HG03097 (cell line): Measurements from ENCODE around the gene CMBL.
"Not testable (repeated sequence)": the region's sequence is repeated elsewhere in the genome, so short reads cannot be mapped to it uniquely, and the experiment has no call there.

Experiments used
- ATAC-seq: cut with Tn5 transposase; IDR thresholded peaks from one replicate; pipeline ENCODE4 v1.9.1; 2021; ENCODE audit not compliant: unreplicated experiment, low FRiP score

The CMBL gene

DNA sequence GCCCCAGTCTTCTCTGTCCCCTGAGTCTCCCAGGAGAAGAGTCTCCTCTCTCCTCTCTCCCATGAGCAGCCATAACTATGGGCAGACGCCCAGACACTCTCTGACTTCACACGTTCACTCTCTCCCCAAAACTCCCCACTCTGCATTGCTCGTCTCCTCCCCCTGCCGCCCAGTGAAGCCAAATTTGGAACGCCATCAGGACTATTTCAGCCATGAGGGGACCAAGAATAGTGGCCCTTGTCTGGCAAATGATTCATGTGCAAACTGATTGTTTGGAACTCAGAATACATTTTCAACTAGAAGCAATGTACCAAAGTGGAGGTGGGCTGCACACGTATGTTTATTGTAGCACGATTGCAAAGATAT, 20.9 kb downstream of the CMBL start:
- no peak for ATAC-seq

DNA sequence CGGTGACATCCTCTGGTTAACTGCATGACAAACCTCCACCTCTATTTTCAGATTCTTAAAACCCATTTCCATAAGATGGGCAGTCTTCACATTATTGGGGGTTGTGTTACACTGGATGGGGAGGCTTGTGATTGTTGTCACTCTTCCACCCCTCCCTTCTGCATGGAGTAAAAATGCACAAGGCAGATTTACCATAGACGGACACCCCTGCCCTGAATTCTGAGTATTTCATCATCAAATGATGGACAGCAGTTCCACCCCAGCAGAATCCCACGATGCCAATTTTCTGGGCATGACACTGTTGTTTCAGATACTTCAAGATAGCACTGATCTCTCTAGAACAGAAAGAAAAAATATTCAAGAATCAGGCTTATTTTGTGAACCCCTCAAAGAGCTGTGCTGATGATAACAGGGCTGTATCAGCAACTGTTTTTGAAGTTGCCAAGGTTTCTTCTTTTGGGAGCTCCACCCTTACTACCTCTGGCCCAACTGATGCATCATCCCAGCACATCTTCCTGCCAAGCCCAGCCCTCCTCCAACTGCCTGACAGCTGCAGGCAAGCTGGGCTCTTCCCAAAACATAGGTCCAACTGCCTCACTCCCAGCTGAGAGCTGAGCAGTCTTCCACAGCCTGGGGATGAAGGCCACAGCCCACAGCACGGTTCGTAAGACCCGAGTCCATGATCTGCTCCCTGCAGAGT, 21.4 kb downstream of the CMBL start:
- no peak for ATAC-seq

DNA sequence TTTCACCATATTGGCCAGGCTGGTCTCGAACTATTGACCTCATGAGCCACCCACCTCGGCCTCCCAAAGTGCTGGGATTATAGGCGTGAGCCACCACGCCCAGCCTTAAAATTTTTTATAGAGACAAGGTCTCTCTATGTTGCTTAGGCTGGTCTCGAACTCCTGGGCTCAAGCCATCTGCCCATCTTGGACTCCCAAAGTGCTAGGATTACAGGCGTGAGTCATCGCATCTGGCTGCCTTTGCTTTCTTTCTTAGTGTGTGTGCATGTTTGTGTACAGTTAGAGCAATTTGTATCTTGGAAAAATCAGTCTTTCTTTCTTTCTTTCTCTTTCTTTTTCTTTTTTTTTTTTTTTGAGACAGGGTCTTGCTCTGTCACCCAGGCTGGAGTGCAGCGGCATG, 22.3 kb downstream of the CMBL start:
- ATAC-seq = not testable (repeated sequence)

DNA sequence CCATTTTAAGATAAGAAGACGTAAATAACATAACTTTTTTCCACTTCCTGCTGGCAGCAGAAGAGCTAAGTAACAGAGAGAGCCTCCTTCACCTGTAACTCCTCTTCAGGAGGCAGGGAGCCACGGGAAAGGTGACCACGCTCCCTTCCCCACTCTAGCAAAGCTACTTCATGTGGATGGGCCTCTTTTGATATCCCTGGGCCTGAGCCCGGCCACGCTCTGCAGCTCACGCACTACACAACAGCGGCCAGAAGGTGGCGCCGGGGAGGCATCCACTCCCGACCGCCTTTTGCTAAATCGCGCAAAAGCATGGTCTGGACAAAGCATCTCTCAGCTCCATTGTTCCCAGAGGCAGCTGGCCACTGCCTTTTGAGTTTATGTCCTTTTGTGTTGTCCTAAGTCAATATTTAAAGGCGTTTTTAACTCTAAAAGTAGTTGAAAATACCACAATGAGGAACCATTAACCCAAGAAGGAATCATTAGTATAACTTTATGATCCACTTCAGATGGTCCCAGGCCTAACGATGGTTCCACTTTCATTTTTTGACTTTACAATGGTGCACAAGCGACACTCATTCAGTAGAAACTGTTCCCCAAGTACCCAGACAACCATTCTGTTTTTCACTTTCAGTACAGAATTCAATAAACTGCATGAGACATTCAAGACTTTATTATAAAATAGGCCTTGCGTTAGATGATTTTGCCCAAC, 23.6 kb downstream of the CMBL start:
- ATAC-seq = peak; percentile 96

DNA sequence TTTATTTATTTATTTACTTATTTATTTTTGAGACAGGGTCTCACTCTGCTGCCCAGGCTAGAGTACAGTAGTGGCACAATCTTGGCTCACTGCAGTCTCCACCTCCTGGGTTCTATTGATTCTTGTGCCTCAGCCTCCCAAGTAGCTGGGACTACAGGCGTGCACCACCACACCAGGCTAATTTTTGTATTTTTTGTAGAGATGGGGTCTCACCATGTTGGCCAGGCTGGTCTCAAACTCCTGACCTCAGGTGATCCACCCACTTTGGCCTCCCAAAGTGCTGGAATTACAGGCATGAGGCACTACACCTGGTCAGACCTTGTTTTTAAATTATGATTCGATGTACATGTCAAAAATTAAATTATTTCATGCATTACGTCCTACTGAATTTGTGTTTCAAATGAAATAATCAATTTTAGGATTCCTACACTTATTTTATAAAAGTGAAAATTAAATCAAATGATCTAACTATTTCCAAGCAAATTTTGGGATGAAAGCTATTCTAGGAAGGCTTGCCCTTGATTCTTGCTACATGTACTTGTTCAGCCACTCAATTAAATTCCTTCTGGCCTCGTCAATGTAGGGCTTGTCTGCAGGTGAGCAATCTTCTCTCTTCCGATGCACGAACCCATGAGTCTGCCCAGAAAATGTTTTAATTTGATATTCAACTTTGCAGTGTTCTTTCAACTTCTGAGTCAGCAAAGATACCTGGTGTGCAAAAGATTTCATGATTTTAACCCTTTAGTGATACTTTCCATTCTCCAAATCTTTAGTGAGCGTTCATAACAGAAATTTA, 27.6 kb downstream of the CMBL start:
- no peak for ATAC-seq

DNA sequence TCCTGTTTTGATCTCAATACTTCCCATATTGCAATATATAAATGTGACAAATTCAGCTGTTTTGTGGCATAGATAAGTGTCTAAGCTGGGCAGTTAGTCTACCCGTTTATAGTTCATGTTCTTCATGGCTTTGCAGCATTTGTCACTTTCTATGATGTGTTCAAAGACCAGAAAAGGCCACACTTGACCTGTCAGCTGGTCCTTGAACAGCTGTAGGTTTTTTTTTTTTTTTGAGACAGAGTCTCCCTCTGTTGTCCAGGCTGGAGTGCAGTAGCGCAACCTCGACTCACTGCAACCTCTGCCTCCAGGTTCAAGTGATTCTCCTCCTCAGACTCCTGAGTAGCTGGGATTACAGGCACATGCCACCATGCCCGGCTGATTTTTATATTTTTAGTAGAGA, 28.4 kb downstream of the CMBL start:
- no peak for ATAC-seq

DNA sequence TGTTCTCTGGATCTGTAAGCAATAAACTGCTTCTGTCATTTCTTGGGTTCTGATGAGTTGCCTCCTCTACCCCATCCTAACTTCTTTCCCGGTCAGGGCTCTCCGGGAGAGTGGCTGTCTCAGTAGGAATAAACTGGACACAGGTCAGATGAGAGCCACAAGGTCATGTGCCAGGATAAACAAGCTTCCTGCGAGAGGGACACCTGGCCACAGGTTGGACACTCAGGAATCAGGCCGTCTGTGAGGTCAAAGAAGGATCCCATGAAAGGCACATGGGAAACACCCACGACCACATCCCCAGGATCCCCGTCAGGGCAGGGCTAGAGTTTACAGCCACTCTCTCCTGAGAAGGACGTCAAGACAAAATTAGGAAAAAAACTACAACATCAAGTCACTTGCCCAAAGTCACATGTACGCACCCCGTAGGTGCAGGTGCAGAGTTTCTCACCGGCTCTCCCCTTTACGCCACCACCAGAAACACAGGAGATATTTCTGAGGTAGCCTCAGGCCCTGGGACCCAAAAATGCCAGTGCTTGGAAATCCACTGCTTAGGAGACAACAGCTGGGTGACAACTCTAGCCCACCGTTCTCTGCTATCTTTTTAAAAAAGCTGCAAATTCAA, 28.9 kb downstream of the CMBL start:
- ATAC-seq = no peak

DNA sequence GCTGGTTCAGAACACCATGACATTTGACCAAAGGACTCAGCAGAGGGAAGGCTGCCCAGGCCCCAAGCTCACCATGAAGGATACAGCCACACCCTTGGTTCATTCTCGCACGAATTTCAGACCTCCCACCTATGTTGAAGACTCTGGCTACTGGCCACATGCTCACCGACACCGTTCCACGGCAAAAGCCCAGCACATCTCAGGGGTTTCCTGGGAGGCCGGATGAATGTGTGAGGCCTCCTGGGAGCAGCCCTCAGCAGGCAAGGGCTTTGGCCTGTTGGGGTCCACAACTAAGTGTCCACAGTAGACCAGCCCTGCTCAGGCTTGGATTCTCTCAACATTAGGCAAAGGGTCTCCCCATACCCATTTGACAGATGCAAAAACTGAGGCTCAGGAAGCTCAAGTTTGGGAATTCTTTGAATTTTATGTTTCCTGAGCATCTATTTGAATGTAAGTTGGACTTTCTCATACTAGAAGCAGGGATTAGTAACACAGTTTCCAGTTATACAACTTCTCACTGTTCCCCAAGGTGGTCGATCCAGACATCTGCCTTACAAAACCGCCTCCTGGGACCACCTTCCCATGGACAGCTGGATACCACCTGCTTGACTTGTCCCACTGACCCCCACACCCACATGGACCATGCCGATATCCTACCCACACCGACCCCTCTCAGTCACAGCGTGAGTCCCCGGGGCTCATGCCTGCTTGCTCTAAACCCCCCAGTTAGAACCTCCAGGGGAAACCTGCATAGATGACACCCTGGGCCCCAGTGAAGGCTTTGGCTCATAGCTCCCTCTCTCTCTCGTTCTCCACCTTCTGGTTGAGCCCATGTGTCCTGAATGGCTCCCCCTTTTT, 29.7 kb downstream of the CMBL start:
- ATAC-seq = no peak

DNA sequence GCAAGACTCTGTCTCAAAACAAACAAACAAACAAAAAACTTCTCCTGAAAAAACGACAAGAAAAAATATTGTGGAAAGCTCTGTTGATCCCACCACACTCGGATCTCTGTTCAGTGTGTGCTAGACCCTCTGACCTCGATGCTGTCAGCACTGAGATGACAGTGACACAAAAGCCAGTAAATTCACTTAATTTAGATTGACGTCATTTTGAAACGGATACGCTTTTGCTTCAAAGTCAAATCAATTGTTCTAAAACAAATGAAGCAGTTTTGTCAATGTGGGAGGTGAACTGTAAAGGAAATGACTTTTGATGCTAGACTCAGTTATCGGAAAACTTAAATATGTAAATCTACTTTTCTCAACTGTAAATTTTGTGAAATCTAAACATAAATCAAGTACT, 31.0 kb downstream of the CMBL start:
- no peak for ATAC-seq

DNA sequence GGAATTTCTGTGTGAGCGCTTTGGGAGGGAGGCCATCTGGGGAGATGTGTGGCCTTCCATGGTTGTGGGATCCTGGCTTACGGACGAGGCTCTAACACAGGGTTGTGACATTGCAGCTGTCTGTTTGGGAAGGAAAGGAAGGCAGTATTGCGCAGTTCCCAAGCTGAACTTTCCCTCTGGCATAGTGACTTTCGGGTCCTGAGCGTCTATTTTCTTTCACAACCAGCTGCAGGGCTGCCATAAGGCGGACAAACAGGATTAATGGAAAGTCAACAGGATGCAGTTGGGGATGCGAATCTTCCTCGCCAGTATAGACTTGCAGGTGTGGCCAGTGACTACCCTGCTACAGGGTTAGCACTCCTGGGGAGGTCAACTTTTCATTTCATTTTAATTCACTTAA, 31.7 kb downstream of the CMBL start:
- no peak for ATAC-seq

DNA sequence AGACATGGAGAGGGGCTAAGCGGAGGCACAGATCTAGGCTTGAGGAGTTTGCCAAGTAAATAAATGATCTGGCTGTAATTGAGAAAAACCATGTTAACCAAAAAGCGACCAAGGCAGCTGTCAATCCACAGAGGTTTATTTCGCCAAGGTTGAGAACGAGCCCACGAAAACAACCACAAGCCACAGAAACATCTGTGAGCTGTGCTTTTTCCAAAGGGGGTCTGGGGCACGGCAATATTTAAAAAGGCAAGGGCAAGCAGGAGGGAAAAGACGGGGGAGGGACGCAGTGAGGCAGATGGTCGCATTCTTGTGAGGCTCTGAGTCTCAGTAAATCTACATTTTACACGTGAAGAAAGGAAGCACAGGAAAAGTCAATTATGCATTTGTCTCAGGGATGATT, 32.2 kb downstream of the CMBL start:
- no peak for ATAC-seq

DNA sequence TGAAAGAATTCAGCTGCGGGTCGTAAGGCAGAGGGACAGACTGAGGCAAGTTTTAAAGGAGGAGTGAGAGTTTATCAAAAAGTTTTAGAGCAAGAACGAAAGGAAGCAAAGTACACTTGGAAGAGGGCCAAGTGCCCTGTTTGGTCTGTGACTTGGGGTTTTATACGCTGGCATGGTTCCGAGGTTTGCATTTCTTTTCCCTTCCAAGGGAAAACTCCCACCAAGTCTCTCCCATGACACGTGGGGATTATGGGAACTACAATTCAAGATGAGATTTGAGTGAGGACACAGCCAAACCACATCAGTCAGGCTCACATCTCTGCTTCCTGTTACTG, 34.9 kb downstream of the CMBL start:
- not testable (repeated sequence) for ATAC-seq

DNA sequence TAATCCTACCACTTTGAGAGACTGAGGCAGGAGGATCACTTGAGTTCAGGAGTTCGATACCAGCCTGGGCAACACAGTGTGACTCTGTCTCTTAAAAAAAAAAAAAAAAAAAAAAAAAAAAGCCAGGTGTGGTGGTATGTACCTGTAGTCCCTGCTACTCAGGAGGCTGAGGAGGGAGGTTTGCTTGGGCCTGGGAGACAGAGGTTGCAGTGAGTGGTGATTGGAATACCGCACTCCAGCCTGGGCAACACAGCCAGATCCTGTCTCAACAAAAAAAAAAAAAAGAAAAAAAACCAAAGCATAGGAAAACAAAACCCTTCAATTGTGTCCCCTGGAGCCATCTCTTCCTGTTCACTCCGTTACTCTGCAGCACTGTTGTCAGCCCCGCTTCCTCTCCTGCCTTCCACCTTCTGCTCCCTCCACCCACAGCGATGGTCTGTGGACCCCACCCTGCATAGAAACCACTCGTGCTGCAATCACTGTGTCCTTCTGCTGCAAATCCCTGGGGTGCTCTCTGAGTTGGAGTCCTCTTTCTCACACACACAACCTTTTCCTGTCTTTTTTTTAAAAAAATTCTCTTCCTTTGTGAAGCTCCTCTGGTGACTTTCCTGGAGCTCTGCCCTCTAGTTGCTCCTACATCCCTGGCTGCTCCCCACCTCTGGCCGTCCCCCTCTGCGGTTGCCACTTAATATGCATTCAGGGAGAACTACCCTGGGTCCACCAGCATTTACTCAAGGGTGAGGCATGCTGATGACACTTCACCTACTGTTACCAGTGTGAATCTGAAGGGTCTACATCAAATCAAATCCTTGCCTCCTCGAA, 35.4 kb downstream of the CMBL start:
- ATAC-seq = no peak

DNA sequence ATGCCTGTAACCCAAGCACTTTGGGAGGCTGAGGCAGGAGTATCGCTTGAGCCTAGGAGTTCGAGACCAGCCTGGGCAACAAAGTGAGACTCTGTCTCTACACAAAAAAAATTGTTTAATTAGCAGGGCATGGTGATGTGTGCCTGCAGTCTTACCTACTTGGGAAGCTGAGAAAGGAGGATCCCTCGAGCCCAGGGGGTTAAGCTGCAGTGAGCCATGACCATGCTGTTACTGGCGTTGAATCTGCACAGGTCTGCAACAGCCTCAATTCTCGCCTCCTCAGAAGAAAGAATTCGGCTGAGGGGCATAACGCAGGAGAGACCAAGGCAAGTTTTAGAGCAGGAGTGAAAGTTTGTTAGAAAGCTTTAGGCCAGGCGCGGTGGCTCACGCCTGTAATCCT, 39.6 kb downstream of the CMBL start:
- no peak for ATAC-seq

DNA sequence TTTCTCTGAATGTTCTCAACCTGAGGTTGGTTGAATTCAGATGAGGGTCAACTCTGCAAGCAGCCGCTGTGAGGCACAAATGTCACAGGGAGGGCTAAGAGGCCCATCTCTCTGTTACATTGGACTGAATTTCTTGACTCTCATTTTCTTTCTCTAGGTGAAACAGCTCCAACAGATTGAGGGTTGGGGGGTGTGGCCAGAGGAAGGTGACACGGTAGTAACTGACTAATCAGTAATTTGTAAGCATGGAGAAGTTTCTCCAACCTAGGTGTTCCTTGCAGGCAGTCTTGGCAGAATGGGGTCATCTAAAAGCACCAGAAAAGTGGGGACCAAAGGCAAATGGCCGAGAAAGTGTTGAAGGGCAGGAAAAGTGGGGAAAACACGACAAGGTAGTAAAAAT, 40.9 kb downstream of the CMBL start:
- no peak for ATAC-seq

DNA sequence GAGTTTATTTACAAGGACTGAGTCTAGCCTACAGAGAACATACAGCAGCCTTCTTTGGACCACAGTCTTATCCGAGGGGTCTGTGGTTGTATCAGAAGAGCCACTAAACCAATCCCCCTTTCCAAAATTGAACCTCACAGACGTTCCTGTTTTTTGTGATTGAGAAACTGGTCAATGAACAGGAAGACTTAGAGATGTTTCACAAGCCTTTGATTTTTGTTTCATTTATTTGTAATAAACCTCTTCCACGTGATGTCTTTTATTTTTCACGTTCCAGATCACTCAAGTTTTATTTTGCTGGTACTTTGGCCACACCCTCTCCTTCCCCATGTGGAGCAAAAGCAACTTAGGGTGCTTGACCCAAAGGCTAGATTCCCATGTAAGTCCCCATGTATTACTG, 41.6 kb downstream of the CMBL start:
- no peak for ATAC-seq

DNA sequence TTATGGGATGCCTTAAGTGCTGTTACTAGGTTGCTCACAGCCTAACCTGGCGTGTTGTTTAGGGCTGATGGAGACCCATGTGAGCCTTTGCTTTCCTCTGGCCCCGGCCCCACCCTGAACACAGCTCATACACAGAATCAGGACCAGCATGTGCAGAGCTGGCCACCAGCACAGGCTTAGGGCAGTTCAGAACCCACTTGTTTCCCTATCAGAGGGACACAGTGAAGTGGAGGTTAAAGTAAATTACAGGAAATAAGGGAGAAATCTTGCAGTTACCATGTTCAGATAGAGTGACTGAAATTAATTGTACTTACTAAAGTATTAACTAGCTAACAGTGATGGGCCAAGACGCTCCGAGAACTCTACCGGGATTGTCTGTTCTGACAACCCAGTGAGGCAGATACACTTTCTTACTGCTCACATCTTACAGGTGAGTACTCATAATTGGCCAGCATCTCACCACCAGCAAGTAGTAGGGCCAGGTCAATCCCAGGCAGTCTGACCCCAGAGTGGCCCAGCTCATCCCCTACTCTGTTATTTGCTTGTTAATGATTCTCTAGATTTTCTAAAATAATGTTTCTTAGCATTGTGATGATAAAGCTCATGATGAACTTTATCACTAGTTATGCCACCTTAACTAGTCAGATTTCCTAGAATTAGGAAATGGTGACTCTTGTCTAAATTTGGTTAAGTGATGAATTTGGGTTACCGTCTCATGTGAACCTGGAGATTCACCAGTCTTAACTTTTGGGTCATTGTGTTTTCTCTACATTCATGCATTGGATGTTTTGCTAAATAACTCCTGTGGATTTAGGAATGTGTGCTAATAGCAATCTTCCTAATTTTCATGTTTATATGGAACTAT, 42.2 kb downstream of the CMBL start:
- ATAC-seq = no peak

DNA sequence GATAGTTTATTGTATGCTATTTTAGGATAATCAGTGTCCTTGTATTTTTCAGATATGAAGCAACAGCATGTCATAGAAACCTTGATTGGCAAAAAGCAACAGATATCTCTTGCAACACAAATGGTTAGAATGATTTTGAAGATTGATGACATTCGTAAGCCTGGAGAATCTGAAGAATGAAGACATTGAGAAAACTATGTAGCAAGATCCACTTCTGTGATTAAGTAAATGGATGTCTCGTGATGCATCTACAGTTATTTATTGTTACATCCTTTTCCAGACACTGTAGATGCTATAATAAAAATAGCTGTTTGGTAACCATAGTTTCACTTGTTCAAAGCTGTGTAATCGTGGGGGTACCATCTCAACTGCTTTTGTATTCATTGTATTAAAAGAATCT, 43.1 kb downstream of the CMBL start:
- no peak for ATAC-seq

DNA sequence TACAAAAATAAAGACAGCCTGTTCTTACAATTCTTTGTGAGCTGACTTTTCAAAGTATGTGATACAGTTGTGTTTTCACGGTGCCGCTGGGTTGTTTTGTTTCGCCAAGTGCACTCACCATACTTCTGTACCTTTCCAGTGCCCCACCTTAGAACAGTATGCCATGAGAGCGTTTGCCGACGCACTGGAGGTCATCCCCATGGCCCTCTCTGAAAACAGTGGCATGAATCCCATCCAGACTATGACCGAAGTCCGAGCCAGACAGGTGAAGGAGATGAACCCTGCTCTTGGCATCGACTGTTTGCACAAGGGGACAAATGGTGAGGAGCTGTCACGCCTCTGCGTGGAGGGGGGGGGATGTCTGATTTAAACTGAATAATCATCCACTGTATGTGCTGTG, 44.7 kb downstream of the CMBL start:
- ATAC-seq = no peak
